ENCODE measurements around the gene LGALS14.

LGALS14 gene

GRCh38 chr19:39752390-39752789, 48.1 kb downstream of the LGALS14 start:
- no peak for DNase-seq

- DNase-seq, result no peak
These were observed 48.5 kb downstream of the LGALS14 start for GRCh38 chr19:39752795-39753194.

DNA sequence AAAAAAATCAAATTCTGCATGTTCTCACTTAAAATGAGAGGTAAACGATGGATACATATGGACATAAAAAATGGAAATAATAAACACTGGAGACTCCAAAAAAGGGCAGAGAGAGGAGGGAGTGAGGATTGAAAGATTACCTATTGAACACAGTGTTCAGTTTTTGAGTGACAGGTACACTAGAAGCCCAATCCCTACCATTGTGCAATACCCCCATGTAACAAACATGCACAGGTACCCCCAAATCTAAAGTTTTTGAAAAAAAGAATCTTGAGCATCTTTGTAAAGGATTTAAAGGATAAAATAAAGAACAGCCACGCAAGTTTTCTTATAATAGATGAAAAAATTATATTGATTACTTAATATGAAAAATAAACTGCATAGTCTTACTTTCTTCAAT, 50.3 kb downstream of the LGALS14 start:
- no peak for DNase-seq

DNA sequence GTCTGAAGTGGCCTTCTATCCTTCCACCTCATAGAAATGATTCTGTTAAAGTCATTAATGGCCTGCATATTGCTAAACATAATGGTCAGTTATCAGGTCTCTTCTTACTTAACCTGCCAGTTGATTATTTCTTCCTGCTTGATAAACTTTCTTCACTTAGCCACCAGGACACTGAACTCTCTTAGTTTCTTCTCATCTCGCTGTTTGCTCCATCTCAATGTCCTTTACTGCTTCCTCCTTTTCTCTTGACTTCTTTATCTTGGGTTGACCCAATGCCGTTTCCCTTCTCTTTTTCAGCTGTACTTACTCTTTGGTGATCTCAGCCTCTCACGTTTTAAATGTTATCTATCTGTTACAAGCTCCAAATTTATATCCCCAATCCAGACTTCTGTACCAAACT, 50.7 kb downstream of the LGALS14 start:
- DNase-seq, result no peak
